ENCODE data around the gene OLIG3. TPM values are rescaled to one million over a fixed set of nuclear protein-coding genes. Genes with fewer than 3 reads are reported as not detected.

Gene OLIG3
- total RNA-seq, 1 donor, result not detected

- Histone ChIP-seq H3K27ac (ENCODE audit: low read depth, low read length) (no peak overlapping the region), H2AFZ (ENCODE audit: low read length) (no peak overlapping the region), H3K79me2 (ENCODE audit: insufficient read depth, low read length) (no peaks in the 10 kb centered on the region), H3K36me3 (ENCODE audit: insufficient read depth, low read length) (no peaks in the 10 kb centered on the region), H3K27me3 (ENCODE audit: insufficient read depth, low read length) (no peaks in the 10 kb centered on the region), H3K4me3 (ENCODE audit: insufficient read depth, low read length) (no peak overlapping the region), H3K4me2 (ENCODE audit: insufficient read depth, low read length) (no peak overlapping the region), H4K20me1 (ENCODE audit: insufficient read depth, low read length) (no peaks in the 10 kb centered on the region), H3K4me1 (ENCODE audit: insufficient read depth, low read length) (no peaks in the 10 kb centered on the region), H3K9me3 (ENCODE audit: low read depth, low read length) (no peaks in the 10 kb centered on the region)
- TF ChIP-seq CTCF (IDR thresholded peaks at IDR 0.05; ENCODE audit: extremely low read depth, low read depth, low read length), result no peak
- no peak for DNase-seq (ENCODE audit: insufficient read length, low spot score, missing footprints)
Measured at GRCh38 chr6:137443901-137444300, 50.3 kb downstream of the OLIG3 start.

Data from osteoblast (primary cell).